ENCODE data around the gene TMEM132E. TPM values are rescaled to one million over a fixed set of nuclear protein-coding genes. Genes with fewer than 3 reads are reported as not detected.

Gene TMEM132E
- total RNA-seq, 2 donors from 2014 or later: 0.24 to 0.26 TPM

- TF ChIP-seq CTCF (IDR thresholded peaks at IDR 0.05): no peak
- Histone ChIP-seq H3K9me3 (no peaks in the 10 kb centered on the region), H3K27ac (no peak overlapping the region), H3K4me3 (no peak overlapping the region), H3K27me3 (no peaks in the 10 kb centered on the region), H3K4me1 (no peaks in the 10 kb centered on the region), H3K36me3 (no peaks in the 10 kb centered on the region)
- no peak for DNase-seq (ENCODE audit: low spot score)
Observed at GRCh38 chr17:34645594-34645993, 66.2 kb downstream of the TMEM132E start.

- H3K36me3 ChIP-seq: no peaks in the 10 kb centered on the region
- H3K9me3 ChIP-seq: no peaks in the 10 kb centered on the region
- no peak for TF ChIP-seq CTCF (IDR thresholded peaks at IDR 0.05)
- H3K27me3 ChIP-seq: no peaks in the 10 kb centered on the region
- no peaks in the 10 kb centered on the region for H3K4me1 ChIP-seq
- no peak for DNase-seq (ENCODE audit: low spot score)
- no peak overlapping the region for H3K4me3 ChIP-seq
- H3K27ac ChIP-seq: no peak overlapping the region
Observed at GRCh38 chr17:34647511-34647910, 68.1 kb downstream of the TMEM132E start.

- Histone ChIP-seq H3K4me3 (no peak overlapping the region), H3K27ac (no peak overlapping the region), H3K36me3 (no peaks in the 10 kb centered on the region), H3K9me3 (no peaks in the 10 kb centered on the region), H3K4me1 (no peaks in the 10 kb centered on the region), H3K27me3 (no peaks in the 10 kb centered on the region)
- no peak for TF ChIP-seq CTCF (IDR thresholded peaks at IDR 0.05)
- DNase-seq (ENCODE audit: low spot score): no peak
Observed at GRCh38 chr17:34650051-34650750, 70.8 kb downstream of the TMEM132E start.

- TF ChIP-seq CTCF (IDR thresholded peaks at IDR 0.05): no peak
- Histone ChIP-seq H3K4me3 (no peak overlapping the region), H3K9me3 (no peaks in the 10 kb centered on the region), H3K4me1 (no peaks in the 10 kb centered on the region), H3K27ac (no peak overlapping the region), H3K27me3 (no peaks in the 10 kb centered on the region), H3K36me3 (no peaks in the 10 kb centered on the region)
- no peak for DNase-seq (ENCODE audit: low spot score)
Observed at GRCh38 chr17:34651402-34651811, 72.0 kb downstream of the TMEM132E start.

- no peaks in the 10 kb centered on the region for H3K27me3 ChIP-seq
- TF ChIP-seq CTCF (IDR thresholded peaks at IDR 0.05): no peak
- H3K4me3 ChIP-seq: no peak overlapping the region
- H3K4me1 ChIP-seq: no peaks in the 10 kb centered on the region
- H3K9me3 ChIP-seq: no peaks in the 10 kb centered on the region
- H3K36me3 ChIP-seq: no peaks in the 10 kb centered on the region
- no peak for DNase-seq (ENCODE audit: low spot score)
- no peak overlapping the region for H3K27ac ChIP-seq
Observed at GRCh38 chr17:34652021-34652555, 72.7 kb downstream of the TMEM132E start.

GRCh38 chr17:34653511-34653910 is 74.1 kb downstream of the TMEM132E start:
- no peaks in the 10 kb centered on the region for H3K9me3 ChIP-seq
- no peaks in the 10 kb centered on the region for H3K36me3 ChIP-seq
- no peak overlapping the region for H3K4me3 ChIP-seq
- no peak overlapping the region for H3K27ac ChIP-seq
- no peak for TF ChIP-seq CTCF (IDR thresholded peaks at IDR 0.05)
- H3K4me1 ChIP-seq: no peaks in the 10 kb centered on the region
- H3K27me3 ChIP-seq: no peaks in the 10 kb centered on the region
- DNase-seq (ENCODE audit: low spot score): no peak
